K562 (cell line): ENCODE data around the gene MRM2. TPM values are rescaled to one million over a fixed set of nuclear protein-coding genes. Genes with fewer than 3 reads are reported as not detected.
A peak's percentile ranks its signal among the peaks of the same experiment; 100 is the strongest.

Source experiments
- ARID2 ChIP-seq: fragments of 450-650 bp; IDR thresholded peaks from 2 replicates; pipeline ENCODE4 v1.6.1; 2017; ENCODE audit warnings: antibody characterized with exemption, mild to moderate bottlenecking
- ARNT ChIP-seq, 2 experiments: fragments of 450-650 bp; IDR thresholded peaks; 2 replicates each; pipeline ENCODE4 v1.6.1; 2016; ENCODE audit warnings: mild to moderate bottlenecking in 1 of 2
- CBFA2T2 ChIP-seq: fragments of 450-650 bp; conservative IDR thresholded peaks from 2 replicates; pipeline ENCODE4 v1.6.1; 2017; ENCODE audit warnings: mild to moderate bottlenecking
- CBX1 ChIP-seq: sonication (generic); IDR thresholded peaks from 2 replicates; pipeline ENCODE4 v1.6.1; 2016; ENCODE audit warnings: antibody characterized with exemption, low read depth, mild to moderate bottlenecking
- CBX5 ChIP-seq: IDR thresholded peaks from 2 replicates; pipeline ENCODE4 v1.6.1; 2014; ENCODE audit warnings: low read depth, borderline replicate concordance
- CHCHD3 ChIP-seq: fragments of 250-450 bp; sonication (Bioruptor Pico); IDR thresholded peaks from 2 replicates; pipeline ENCODE4 v2.1.2; 2022; ENCODE audit warnings: mild to moderate bottlenecking
- CHD4 ChIP-seq: fragments of 200-600 bp; sonication (generic); IDR thresholded peaks from 3 replicates; pipeline ENCODE4 v1.6.1; 2012; ENCODE audit warnings: low read depth, mild to moderate bottlenecking, mixed read lengths, low read length, inconsistent platforms; ENCODE audit not compliant: insufficient read depth, insufficient replicate concordance, poor library complexity, severe bottlenecking
- EHMT2 ChIP-seq: fragments of 450-650 bp; IDR thresholded peaks from 2 replicates; pipeline ENCODE4 v1.6.1; 2018; ENCODE audit warnings: antibody characterized with exemption
- HDAC8 ChIP-seq: fragments of 450-650 bp; IDR thresholded peaks from 2 replicates; pipeline ENCODE4 v1.6.1; 2016; ENCODE audit warnings: mild to moderate bottlenecking, missing genetic modification characterization, moderate library complexity, missing compliant biosample characterization
- MAFK ChIP-seq: IDR thresholded peaks from 2 replicates; pipeline ENCODE4 v1.6.1; 2011; ENCODE audit warnings: low read length, improper control_type of control experiment
- PML ChIP-seq: IDR thresholded peaks from 2 replicates; pipeline ENCODE4 v1.6.1; 2012; ENCODE audit warnings: low read length, inconsistent platforms
- PTRF ChIP-seq: fragments of 450-650 bp; IDR thresholded peaks from 2 replicates; pipeline ENCODE4 v1.6.1; 2016; ENCODE audit warnings: mild to moderate bottlenecking, missing genetic modification characterization, missing compliant biosample characterization
- SOX6 ChIP-seq: fragments of 450-650 bp; IDR thresholded peaks from 2 replicates; pipeline ENCODE4 v1.6.1; 2014; ENCODE audit warnings: mild to moderate bottlenecking
- SREBF2 ChIP-seq: sonication (generic); formaldehyde crosslinking; IDR thresholded peaks from 2 replicates; pipeline ENCODE4 v1.4.0; 2020; ENCODE audit warnings: mild to moderate bottlenecking, missing genetic modification reagents
- polyA plus RNA-seq, 8 experiments: library from polyadenylated mRNA; depleted of rRNA in 4 of 8; stranded (reverse) in 5 of 8; unstranded in 3 of 8; fragments of >200 nt; fragmentation: Nextera tagmentation in 2 of 8; fragmentation: Illumina TruSeq in 1 of 8; extraction: Ambion mirVana in 2 of 8; extraction: Trizol in 1 of 8; gene quantifications; 2 replicates each; pipeline versions ENCODE4 v1.2.1 to v1.2.3, GENCODE V29; 2011 to 2014; ENCODE audit warnings: inconsistent platforms in 1 of 8, missing spikeins in 1 of 8
- total RNA-seq, 7 experiments: library from RNA; depleted of rRNA in 6 of 7; stranded (reverse); fragments of >200 nt in 6 of 7; fragmentation: Illumina TruSeq in 2 of 7; extraction: Trizol in 2 of 7; gene quantifications; 2 replicates each; pipeline versions ENCODE4 v1.2.1 to v1.2.3, GENCODE V29; 2011 to 2021; ENCODE audit warnings: low replicate concordance in 1 of 7
- TF ChIP-seq, protein P1 (sequence below): fragments of 250-450 bp; sonication (Bioruptor Pico); IDR thresholded peaks from 2 replicates; pipeline ENCODE4 v1.8.0; 2021; ENCODE audit warnings: mild to moderate bottlenecking, moderate library complexity
- TF ChIP-seq, protein P2 (sequence below): IDR thresholded peaks from 3 replicates; pipeline ENCODE4 v1.6.1; 2011; ENCODE audit warnings: borderline replicate concordance, mild to moderate bottlenecking, moderate library complexity; ENCODE audit not compliant: insufficient read length; ENCODE audit errors: extremely low read depth
- TF ChIP-seq, protein P3 (sequence below): fragments of 250-450 bp; sonication (Bioruptor Pico); IDR thresholded peaks from 2 replicates; pipeline ENCODE4 v1.5.0; 2020; ENCODE audit warnings: mild to moderate bottlenecking
- TF ChIP-seq, protein P4 (sequence below): fragments of 250-450 bp; sonication (Bioruptor Pico); IDR thresholded peaks from 2 replicates; pipeline ENCODE4 v1.8.0; 2022; ENCODE audit warnings: moderate library complexity, mild to moderate bottlenecking, inconsistent platforms
- TF ChIP-seq, protein P5 (sequence below): fragments of 450-650 bp; formaldehyde crosslinking; IDR thresholded peaks from 2 replicates; pipeline ENCODE4 v1.4.0; 2022; ENCODE audit warnings: missing genetic modification characterization
- TF ChIP-seq, protein P6 (sequence below): fragments of 250-450 bp; sonication (Bioruptor Pico); IDR thresholded peaks from 2 replicates; pipeline ENCODE4 v1.5.0; 2020; ENCODE audit warnings: mild to moderate bottlenecking, borderline replicate concordance

The MRM2 gene
- total and polyA plus RNA-seq, 9 of the 15 experiments (the other 6 are each of a cell fraction or from before 2014, with no cell fraction given), result 32.4 to 116 (median 50.5) TPM

DNA sequence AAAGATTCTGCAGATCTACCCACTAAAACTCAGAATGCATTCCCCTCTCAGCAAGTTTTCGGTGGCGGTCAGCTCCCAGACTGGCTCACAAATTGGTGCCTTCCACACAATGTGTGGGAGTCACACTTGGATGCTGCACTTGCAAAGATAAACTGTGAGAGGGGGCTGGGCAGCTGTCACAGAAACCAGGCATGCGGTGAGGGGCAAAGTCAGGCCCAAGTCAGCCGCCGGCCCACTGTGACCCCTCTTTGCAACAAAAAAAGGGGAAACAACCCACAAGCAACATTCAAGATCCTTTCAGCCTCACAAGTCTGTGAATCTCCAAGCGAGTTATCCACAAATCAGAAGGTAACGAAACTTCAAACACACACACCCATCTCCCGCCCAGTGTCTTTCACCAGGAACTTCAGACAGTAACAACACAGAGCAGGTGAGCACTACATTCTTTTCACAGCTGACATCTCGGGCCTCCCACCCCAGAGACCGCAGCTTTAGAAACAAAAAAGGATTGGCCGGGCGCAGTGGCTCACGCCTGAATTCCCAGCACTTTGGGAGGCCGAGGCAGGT lies 40.3 kb upstream of the MRM2 start (continued):
- TF ChIP-seq, protein P1, sequence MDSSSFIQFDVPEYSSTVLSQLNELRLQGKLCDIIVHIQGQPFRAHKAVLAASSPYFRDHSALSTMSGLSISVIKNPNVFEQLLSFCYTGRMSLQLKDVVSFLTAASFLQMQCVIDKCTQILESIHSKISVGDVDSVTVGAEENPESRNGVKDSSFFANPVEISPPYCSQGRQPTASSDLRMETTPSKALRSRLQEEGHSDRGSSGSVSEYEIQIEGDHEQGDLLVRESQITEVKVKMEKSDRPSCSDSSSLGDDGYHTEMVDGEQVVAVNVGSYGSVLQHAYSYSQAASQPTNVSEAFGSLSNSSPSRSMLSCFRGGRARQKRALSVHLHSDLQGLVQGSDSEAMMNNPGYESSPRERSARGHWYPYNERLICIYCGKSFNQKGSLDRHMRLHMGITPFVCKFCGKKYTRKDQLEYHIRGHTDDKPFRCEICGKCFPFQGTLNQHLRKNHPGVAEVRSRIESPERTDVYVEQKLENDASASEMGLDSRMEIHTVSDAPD (CRISPR knock-in tag), result no peak
- TF ChIP-seq, protein P2, sequence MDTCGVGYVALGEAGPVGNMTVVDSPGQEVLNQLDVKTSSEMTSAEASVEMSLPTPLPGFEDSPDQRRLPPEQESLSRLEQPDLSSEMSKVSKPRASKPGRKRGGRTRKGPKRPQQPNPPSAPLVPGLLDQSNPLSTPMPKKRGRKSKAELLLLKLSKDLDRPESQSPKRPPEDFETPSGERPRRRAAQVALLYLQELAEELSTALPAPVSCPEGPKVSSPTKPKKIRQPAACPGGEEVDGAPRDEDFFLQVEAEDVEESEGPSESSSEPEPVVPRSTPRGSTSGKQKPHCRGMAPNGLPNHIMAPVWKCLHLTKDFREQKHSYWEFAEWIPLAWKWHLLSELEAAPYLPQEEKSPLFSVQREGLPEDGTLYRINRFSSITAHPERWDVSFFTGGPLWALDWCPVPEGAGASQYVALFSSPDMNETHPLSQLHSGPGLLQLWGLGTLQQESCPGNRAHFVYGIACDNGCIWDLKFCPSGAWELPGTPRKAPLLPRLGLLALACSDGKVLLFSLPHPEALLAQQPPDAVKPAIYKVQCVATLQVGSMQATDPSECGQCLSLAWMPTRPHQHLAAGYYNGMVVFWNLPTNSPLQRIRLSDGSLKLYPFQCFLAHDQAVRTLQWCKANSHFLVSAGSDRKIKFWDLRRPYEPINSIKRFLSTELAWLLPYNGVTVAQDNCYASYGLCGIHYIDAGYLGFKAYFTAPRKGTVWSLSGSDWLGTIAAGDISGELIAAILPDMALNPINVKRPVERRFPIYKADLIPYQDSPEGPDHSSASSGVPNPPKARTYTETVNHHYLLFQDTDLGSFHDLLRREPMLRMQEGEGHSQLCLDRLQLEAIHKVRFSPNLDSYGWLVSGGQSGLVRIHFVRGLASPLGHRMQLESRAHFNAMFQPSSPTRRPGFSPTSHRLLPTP, result no peak
- TF ChIP-seq SOX6 (peak; percentile 54; the same call in 1 of the 2 replicates), PML (0 out of 2 replicates have a peak, but pooled peaks have one; percentile 28), CBX1 (no peak), CHCHD3 (CRISPR knock-in tag) (no peak), ARNT (IDR thresholded peaks at IDR 0.05) (no peak), CHD4 (no peak), EHMT2 (no peak), HDAC8 (tag) (no peak), MAFK (no peak), CBX5 (no peak), CBFA2T2 (peak; percentile 72), ARID2 (no peak), PTRF (tag) (no peak), SREBF2 (no peak)
- TF ChIP-seq, protein P3, sequence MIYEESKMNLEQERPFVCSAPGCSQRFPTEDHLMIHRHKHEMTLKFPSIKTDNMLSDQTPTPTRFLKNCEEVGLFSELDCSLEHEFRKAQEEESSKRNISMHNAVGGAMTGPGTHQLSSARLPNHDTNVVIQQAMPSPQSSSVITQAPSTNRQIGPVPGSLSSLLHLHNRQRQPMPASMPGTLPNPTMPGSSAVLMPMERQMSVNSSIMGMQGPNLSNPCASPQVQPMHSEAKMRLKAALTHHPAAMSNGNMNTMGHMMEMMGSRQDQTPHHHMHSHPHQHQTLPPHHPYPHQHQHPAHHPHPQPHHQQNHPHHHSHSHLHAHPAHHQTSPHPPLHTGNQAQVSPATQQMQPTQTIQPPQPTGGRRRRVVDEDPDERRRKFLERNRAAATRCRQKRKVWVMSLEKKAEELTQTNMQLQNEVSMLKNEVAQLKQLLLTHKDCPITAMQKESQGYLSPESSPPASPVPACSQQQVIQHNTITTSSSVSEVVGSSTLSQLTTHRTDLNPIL, result no peak
- TF ChIP-seq, protein P4, sequence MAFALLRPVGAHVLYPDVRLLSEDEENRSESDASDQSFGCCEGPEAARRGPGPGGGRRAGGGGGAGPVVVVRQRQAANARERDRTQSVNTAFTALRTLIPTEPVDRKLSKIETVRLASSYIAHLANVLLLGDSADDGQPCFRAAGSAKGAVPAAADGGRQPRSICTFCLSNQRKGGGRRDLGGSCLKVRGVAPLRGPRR, result no peak
- TF ChIP-seq, protein P5, sequence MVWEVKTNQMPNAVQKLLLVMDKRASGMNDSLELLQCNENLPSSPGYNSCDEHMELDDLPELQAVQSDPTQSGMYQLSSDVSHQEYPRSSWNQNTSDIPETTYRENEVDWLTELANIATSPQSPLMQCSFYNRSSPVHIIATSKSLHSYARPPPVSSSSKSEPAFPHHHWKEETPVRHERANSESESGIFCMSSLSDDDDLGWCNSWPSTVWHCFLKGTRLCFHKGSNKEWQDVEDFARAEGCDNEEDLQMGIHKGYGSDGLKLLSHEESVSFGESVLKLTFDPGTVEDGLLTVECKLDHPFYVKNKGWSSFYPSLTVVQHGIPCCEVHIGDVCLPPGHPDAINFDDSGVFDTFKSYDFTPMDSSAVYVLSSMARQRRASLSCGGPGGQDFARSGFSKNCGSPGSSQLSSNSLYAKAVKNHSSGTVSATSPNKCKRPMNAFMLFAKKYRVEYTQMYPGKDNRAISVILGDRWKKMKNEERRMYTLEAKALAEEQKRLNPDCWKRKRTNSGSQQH (CRISPR knock-in tag), result no peak
- TF ChIP-seq, protein P6, sequence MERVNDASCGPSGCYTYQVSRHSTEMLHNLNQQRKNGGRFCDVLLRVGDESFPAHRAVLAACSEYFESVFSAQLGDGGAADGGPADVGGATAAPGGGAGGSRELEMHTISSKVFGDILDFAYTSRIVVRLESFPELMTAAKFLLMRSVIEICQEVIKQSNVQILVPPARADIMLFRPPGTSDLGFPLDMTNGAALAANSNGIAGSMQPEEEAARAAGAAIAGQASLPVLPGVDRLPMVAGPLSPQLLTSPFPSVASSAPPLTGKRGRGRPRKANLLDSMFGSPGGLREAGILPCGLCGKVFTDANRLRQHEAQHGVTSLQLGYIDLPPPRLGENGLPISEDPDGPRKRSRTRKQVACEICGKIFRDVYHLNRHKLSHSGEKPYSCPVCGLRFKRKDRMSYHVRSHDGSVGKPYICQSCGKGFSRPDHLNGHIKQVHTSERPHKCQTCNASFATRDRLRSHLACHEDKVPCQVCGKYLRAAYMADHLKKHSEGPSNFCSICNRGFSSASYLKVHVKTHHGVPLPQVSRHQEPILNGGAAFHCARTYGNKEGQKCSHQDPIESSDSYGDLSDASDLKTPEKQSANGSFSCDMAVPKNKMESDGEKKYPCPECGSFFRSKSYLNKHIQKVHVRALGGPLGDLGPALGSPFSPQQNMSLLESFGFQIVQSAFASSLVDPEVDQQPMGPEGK (CRISPR knock-in tag), result no peak
